Measurements from ENCODE around the gene FGB. TPM values are rescaled to one million over a fixed set of nuclear protein-coding genes. Genes with fewer than 3 reads are reported as not detected.

FGB gene
- polyA plus RNA-seq, 2 of the 4 experiments (the other 2 are of a cell fraction): 13.8 to 169 TPM

GRCh38 chr4:154579927-154580326, 17.1 kb downstream of the FGB start (continued):
- TF ChIP-seq HMGXB4 (CRISPR knock-in tag; IDR thresholded peaks at IDR 0.05; ENCODE audit: borderline replicate concordance): no peak
- TF ChIP-seq FOSB (CRISPR knock-in tag; IDR thresholded peaks at IDR 0.05): no peak
- no peak for TF ChIP-seq RFX5 (IDR thresholded peaks at IDR 0.05)
- TF ChIP-seq KDM1A (IDR thresholded peaks at IDR 0.05; ENCODE audit: low read depth): no peak
- no peak for TF ChIP-seq HEYL (CRISPR knock-in tag; IDR thresholded peaks at IDR 0.05)
- no peak for TF ChIP-seq CBX2 (IDR thresholded peaks at IDR 0.05; ENCODE audit: borderline replicate concordance, low read depth)

DNA sequence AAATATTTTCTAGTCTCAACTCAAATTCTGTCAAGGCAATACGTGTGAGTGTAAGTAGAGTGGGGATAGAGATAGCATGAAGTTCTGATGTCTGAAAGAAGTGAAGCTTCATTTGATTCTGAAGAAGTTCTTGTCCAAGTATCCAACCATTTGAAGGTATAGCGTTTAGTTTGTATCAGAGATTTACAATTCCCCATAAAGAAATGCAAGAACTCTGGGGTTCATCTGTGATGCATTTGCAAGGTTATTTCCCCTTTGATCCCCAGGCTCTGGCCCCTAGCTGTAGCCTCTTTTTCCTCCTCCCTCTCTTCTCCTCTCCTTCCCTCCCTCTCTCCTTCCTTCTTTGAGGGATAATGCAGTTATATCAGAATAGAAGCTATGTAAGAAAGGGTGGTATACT, 19.9 kb downstream of the FGB start:
- no peak overlapping the region for H3K4me2 ChIP-seq
- FAIRE-seq (no peak), ATAC-seq (no peak), DNase-seq (ENCODE audit: low read depth in 1 of 2, low spot score in 1 of 2) (no peak)
- H3K9me3 ChIP-seq: 0 out of 3 replicates have a peak, but pooled peaks cover 6% of the 10 kb centered on the region
- TF ChIP-seq TP53 (CRISPR knock-in tag; IDR thresholded peaks at IDR 0.05) (no peak), FOSL2 (IDR thresholded peaks at IDR 0.05) (no peak), FOSL2 (CRISPR knock-in tag; IDR thresholded peaks at IDR 0.05) (no peak), HES2 (IDR thresholded peaks at IDR 0.05) (no peak), NFE2L2 (conservative IDR thresholded peaks at IDR 0.05; ENCODE audit: low read length) (no peak), ATOH8 (CRISPR knock-in tag; IDR thresholded peaks at IDR 0.05; ENCODE audit: low read depth) (no peak), NPAS2 (CRISPR knock-in tag; IDR thresholded peaks at IDR 0.05; ENCODE audit: borderline replicate concordance) (no peak), SMC3 (IDR thresholded peaks at IDR 0.05) (no peak), HDAC2 (IDR thresholded peaks at IDR 0.05) (no peak), RNF2 (IDR thresholded peaks at IDR 0.05; ENCODE audit: borderline replicate concordance, low read depth) (no peak), KDM1A (IDR thresholded peaks at IDR 0.05; ENCODE audit: low read depth) (no peak), TFCP2L1 (CRISPR knock-in tag; IDR thresholded peaks at IDR 0.05) (no peak), ZSCAN20 (CRISPR knock-in tag; IDR thresholded peaks at IDR 0.05) (no peak), RARB (CRISPR knock-in tag; IDR thresholded peaks at IDR 0.05) (no peak)
- TF ChIP-seq, protein P1, sequence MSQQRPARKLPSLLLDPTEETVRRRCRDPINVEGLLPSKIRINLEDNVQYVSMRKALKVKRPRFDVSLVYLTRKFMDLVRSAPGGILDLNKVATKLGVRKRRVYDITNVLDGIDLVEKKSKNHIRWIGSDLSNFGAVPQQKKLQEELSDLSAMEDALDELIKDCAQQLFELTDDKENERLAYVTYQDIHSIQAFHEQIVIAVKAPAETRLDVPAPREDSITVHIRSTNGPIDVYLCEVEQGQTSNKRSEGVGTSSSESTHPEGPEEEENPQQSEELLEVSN (IDR thresholded peaks at IDR 0.05; ENCODE audit: borderline replicate concordance, low read depth): no peak
- TF ChIP-seq, protein P2, sequence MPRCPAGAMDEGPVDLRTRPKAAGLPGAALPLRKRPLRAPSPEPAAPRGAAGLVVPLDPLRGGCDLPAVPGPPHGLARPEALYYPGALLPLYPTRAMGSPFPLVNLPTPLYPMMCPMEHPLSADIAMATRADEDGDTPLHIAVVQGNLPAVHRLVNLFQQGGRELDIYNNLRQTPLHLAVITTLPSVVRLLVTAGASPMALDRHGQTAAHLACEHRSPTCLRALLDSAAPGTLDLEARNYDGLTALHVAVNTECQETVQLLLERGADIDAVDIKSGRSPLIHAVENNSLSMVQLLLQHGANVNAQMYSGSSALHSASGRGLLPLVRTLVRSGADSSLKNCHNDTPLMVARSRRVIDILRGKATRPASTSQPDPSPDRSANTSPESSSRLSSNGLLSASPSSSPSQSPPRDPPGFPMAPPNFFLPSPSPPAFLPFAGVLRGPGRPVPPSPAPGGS (IDR thresholded peaks at IDR 0.05): no peak
- H3K4me1 ChIP-seq: peaks cover 18% of the 10 kb centered on the region
- POLR2A ChIA-PET: no interaction called here
- H3K27ac ChIP-seq: no peak overlapping the region
- 91% methylated on average over 2 of the region's 2 CpGs for WGBS (ENCODE audit: missing lambda C conversion rate)
- H3K4me3 ChIP-seq: no peak overlapping the region
- CTCF ChIA-PET: interaction anchor here (0.8 kb wide), 1 partner anchor 23 kb away, joined by 3 read pairs; no protein-coding TSS in a partner anchor

DNA sequence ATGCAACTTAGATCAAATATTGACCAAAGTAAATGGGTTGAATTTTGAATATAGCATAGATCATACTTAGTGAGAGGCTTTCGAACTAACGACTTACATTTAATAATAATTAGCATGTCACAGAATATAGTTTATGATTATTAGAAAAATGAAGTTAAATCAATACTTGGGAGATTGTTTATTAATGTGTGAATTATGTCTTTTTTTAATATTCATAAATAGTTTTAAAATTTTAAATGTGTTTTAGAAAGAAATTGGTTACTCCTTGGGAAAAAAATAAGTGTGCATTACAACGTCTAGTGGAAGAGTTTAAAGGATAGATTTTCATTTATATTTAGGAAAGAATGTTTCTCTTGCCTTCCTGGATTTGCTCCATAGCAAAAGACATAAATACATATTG, 20.4 kb downstream of the FGB start:
- ChIA-PET POLR2A (no interaction called here), CTCF (interaction anchor here (0.8 kb wide), 1 partner anchor 23 kb away, joined by 3 read pairs; no protein-coding TSS in a partner anchor)
- TF ChIP-seq HOXB13 (CRISPR knock-in tag; IDR thresholded peaks at IDR 0.05; ENCODE audit: low read depth) (no peak), HOXB5 (CRISPR knock-in tag; IDR thresholded peaks at IDR 0.05) (no peak)
- 83% methylated on average over 3 of the region's 3 CpGs for WGBS (ENCODE audit: missing lambda C conversion rate)
- no peak overlapping the region for H3K4me3 ChIP-seq
- FAIRE-seq (no peak), DNase-seq (ENCODE audit: low read depth in 1 of 2, low spot score in 1 of 2) (no peak), ATAC-seq (no peak)
- no peak overlapping the region for H3K27ac ChIP-seq
- H3K4me1 ChIP-seq: peaks cover 13% of the 10 kb centered on the region
- H3K9me3 ChIP-seq: 0 out of 3 replicates have a peak, but pooled peaks cover 6% of the 10 kb centered on the region
- no peak overlapping the region for H3K4me2 ChIP-seq

Measured in A549 (cell line).